GM10266 (cell line): Measurements from ENCODE around the gene MYL12B.

Experiments used
- DNase-seq: peaks from one replicate; pipeline ENCODE4 v3.0.0; 2012; ENCODE audit errors: extremely low spot score
- CTCF ChIP-seq: IDR thresholded peaks from 2 replicates; pipeline ENCODE4 v1.5.1; 2012; ENCODE audit warnings: mild to moderate bottlenecking, low read depth; ENCODE audit not compliant: control insufficient read depth, insufficient read depth; ENCODE audit errors: missing control alignments

The MYL12B gene

GRCh38 chr18:3236470-3236869 lies 25.5 kb upstream of the MYL12B start:
- TF ChIP-seq CTCF, result no peak
- no peak for DNase-seq

GRCh38 chr18:3238742-3239141 lies 23.2 kb upstream of the MYL12B start:
- no peak for DNase-seq
- TF ChIP-seq CTCF, result no peak

GRCh38 chr18:3245185-3245564 lies 16.8 kb upstream of the MYL12B start:
- no peak for TF ChIP-seq CTCF

GRCh38 chr18:3245853-3246634 lies 15.9 kb upstream of the MYL12B start:
- peak; percentile 97 for TF ChIP-seq CTCF
- DNase-seq, result peak; percentile 80

More at GRCh38 chr18:3245185-3245564, 16.8 kb upstream of the MYL12B start:
- DNase-seq, result no peak

GRCh38 chr18:3246635-3247239 lies 15.2 kb upstream of the MYL12B start:
- DNase-seq, result no peak
- no peak for TF ChIP-seq CTCF

- TF ChIP-seq CTCF, result no peak
- peak; percentile 91 for DNase-seq
Measured at GRCh38 chr18:3247240-3248061, 14.5 kb upstream of the MYL12B start, which contains the start of gene MYL12A. TSS of gene MYL12A (plus strand) at chr18:3247801. CDS start at chr18:3253248, 5,447 bp downstream.
